NCI-H146 (cell line): ENCODE results near the gene SETBP1.
"Not testable (repeated sequence)": the region's sequence is repeated elsewhere in the genome, so short reads cannot be mapped to it uniquely, and the experiment has no call there.

ENCODE experiments used
- DNase-seq: peaks from one replicate; lab custom pipeline; 2025; lab: John Stamatoyannopoulos, UW

The SETBP1 gene

GRCh38 chr18:44791520-44791919 is 110.8 kb downstream of the SETBP1 start:
- DNase-seq, result no peak

GRCh38 chr18:44792456-44793061 is 111.9 kb downstream of the SETBP1 start:
- DNase-seq, result no peak

- DNase-seq, result no peak
Measured at GRCh38 chr18:44793194-44793593, 112.5 kb downstream of the SETBP1 start.

- DNase-seq, result no peak
Measured at GRCh38 chr18:44793685-44794084, 113.0 kb downstream of the SETBP1 start.

GRCh38 chr18:44795241-44795640 is 114.6 kb downstream of the SETBP1 start:
- no peak for DNase-seq

GRCh38 chr18:44796429-44797428 is 116.0 kb downstream of the SETBP1 start:
- DNase-seq, result no peak

- no peak for DNase-seq
Measured at GRCh38 chr18:44798433-44799048, 117.9 kb downstream of the SETBP1 start.

GRCh38 chr18:44799382-44799906 is 118.8 kb downstream of the SETBP1 start:
- peak; percentile 95 for DNase-seq

GRCh38 chr18:44799907-44800421 is 119.3 kb downstream of the SETBP1 start:
- no peak for DNase-seq

GRCh38 chr18:44800766-44801165 is 120.1 kb downstream of the SETBP1 start:
- not testable (repeated sequence) for DNase-seq

GRCh38 chr18:44801781-44802180 is 121.1 kb downstream of the SETBP1 start:
- no peak for DNase-seq

GRCh38 chr18:44802508-44802907 is 121.8 kb downstream of the SETBP1 start:
- DNase-seq, result no peak

GRCh38 chr18:44803019-44803650 is 122.4 kb downstream of the SETBP1 start:
- peak; percentile 85 for DNase-seq

- DNase-seq, result no peak
Measured at GRCh38 chr18:44804033-44804432, 123.3 kb downstream of the SETBP1 start.

GRCh38 chr18:44805176-44805575 is 124.5 kb downstream of the SETBP1 start:
- no peak for DNase-seq

- no peak for DNase-seq
Measured at GRCh38 chr18:44805643-44806042, 125.0 kb downstream of the SETBP1 start.

GRCh38 chr18:44807766-44808165 is 127.1 kb downstream of the SETBP1 start:
- DNase-seq, result no peak

- DNase-seq, result no peak
Measured at GRCh38 chr18:44811572-44812125, 131.0 kb downstream of the SETBP1 start.

- DNase-seq, result no peak
Measured at GRCh38 chr18:44812426-44812825, 131.7 kb downstream of the SETBP1 start.

- no peak for DNase-seq
Measured at GRCh38 chr18:44813586-44813985, 132.9 kb downstream of the SETBP1 start.

GRCh38 chr18:44815108-44815507 is 134.4 kb downstream of the SETBP1 start:
- no peak for DNase-seq
